GM23338 (cell line): ENCODE results near the gene MDGA2. TPM values are rescaled to one million over a fixed set of nuclear protein-coding genes. Genes with fewer than 3 reads are reported as not detected.

Experiments
- ATAC-seq: fragments of 200-7000 bp; cut with Tn5 transposase; 3 replicates; pipeline ENCODE4 v1.9.1; 2020
- DNase-seq: peaks from one replicate; pipeline ENCODE4 v3.0.0-alpha.2; 2015; ENCODE audit warnings: low spot score
- H2AFZ ChIP-seq: fragments of 200-600 bp; sonication (generic); 2 replicates; pipeline ENCODE4 v1.8.0; 2016; ENCODE audit warnings: antibody characterized with exemption, mild to moderate bottlenecking, moderate library complexity
- H3F3A ChIP-seq: fragments of 200-600 bp; sonication (generic); replicated peaks from 2 replicates; pipeline ENCODE4 v1.8.0; 2017; ENCODE audit warnings: antibody characterized with exemption, mixed run types, low read depth
- H3K27ac ChIP-seq: fragments of 200-600 bp; sonication (generic); 2 replicates; pipeline ENCODE4 v1.6.1; 2016; ENCODE audit warnings: low read depth
- H3K27me3 ChIP-seq: fragments of 200-600 bp; sonication (generic); 2 replicates; pipeline ENCODE4 v1.8.0; 2016; ENCODE audit warnings: mild to moderate bottlenecking, mixed run types, moderate library complexity; ENCODE audit not compliant: insufficient read depth
- H3K36me3 ChIP-seq: fragments of 200-600 bp; sonication (generic); 2 replicates; pipeline ENCODE4 v1.8.0; 2016; ENCODE audit warnings: mild to moderate bottlenecking; ENCODE audit not compliant: insufficient read depth
- H3K4me1 ChIP-seq: fragments of 200-600 bp; sonication (generic); 2 replicates; pipeline ENCODE4 v1.8.0; 2016; ENCODE audit warnings: mild to moderate bottlenecking, moderate library complexity; ENCODE audit not compliant: insufficient read depth
- H3K4me2 ChIP-seq: fragments of 200-600 bp; sonication (generic); 2 replicates; pipeline ENCODE4 v1.7.1; 2017; ENCODE audit warnings: mixed run types
- H3K4me3 ChIP-seq: fragments of 200-600 bp; sonication (generic); 2 replicates; pipeline ENCODE4 v1.6.1; 2016; ENCODE audit warnings: mixed run types
- H3K79me2 ChIP-seq: fragments of 200-600 bp; sonication (generic); replicated peaks from 2 replicates; pipeline ENCODE4 v1.8.0; 2017; ENCODE audit warnings: mild to moderate bottlenecking; ENCODE audit not compliant: insufficient read depth
- H3K9me2 ChIP-seq: fragments of 200-600 bp; sonication (generic); 2 replicates; pipeline ENCODE4 v1.8.0; 2017; ENCODE audit not compliant: insufficient read depth
- H4K20me1 ChIP-seq: fragments of 200-600 bp; sonication (generic); replicated peaks from 2 replicates; pipeline ENCODE4 v1.8.0; 2017; ENCODE audit warnings: mild to moderate bottlenecking; ENCODE audit not compliant: insufficient read depth
- H3K27ac Mint-ChIP-seq: 2 replicates; pipeline ENCODE4 v1.8.0; 2020; ENCODE audit warnings: inconsistent platforms, mild to moderate bottlenecking, moderate library complexity, mixed read lengths
- H3K27me3 Mint-ChIP-seq: 3 replicates; pipeline ENCODE4 v1.8.0; 2022; ENCODE audit warnings: low read depth, mild to moderate bottlenecking, moderate library complexity, mixed read lengths, inconsistent platforms; ENCODE audit not compliant: insufficient read depth, poor library complexity
- H3K36me3 Mint-ChIP-seq: 3 replicates; pipeline ENCODE4 v1.8.0; 2021; ENCODE audit warnings: low read depth, mild to moderate bottlenecking, inconsistent platforms, moderate library complexity, mixed read lengths
- H3K4me1 Mint-ChIP-seq: 3 replicates; pipeline ENCODE4 v1.8.0; 2020; ENCODE audit warnings: mild to moderate bottlenecking, inconsistent platforms, mixed read lengths
- H3K4me3 Mint-ChIP-seq: 3 replicates; pipeline ENCODE4 v1.8.0; 2021; ENCODE audit warnings: moderate library complexity, mild to moderate bottlenecking, inconsistent platforms, mixed read lengths
- H3K9me3 Mint-ChIP-seq: 3 replicates; pipeline ENCODE4 v1.8.0; 2020; ENCODE audit warnings: moderate library complexity, mild to moderate bottlenecking, inconsistent platforms, mixed read lengths
- ETS1 ChIP-seq: IDR thresholded peaks from 2 replicates; pipeline ENCODE4 v1.6.1; 2016; ENCODE audit warnings: antibody characterized with exemption
- EZH2 ChIP-seq: fragments of 200-600 bp; sonication (generic); IDR thresholded peaks from one replicate; pipeline ENCODE4 v1.8.0; 2017; ENCODE audit warnings: antibody characterized with exemption, mild to moderate bottlenecking, low read depth; ENCODE audit not compliant: unreplicated experiment
- EZH2phosphoT487 ChIP-seq: fragments of 200-600 bp; sonication (generic); IDR thresholded peaks from one replicate; pipeline ENCODE4 v1.8.1; 2018; ENCODE audit warnings: antibody characterized with exemption; ENCODE audit not compliant: unreplicated experiment
- JUNB ChIP-seq: IDR thresholded peaks from one replicate; pipeline ENCODE4 v1.6.1; 2016; ENCODE audit warnings: antibody characterized with exemption; ENCODE audit not compliant: unreplicated experiment
- NANOG ChIP-seq: IDR thresholded peaks from 2 replicates; pipeline ENCODE4 v1.6.1; 2016; ENCODE audit warnings: antibody characterized with exemption, borderline replicate concordance
- REST ChIP-seq: IDR thresholded peaks from one replicate; pipeline ENCODE4 v1.6.1; 2018; ENCODE audit warnings: antibody characterized with exemption; ENCODE audit not compliant: unreplicated experiment
- STAT1 ChIP-seq: IDR thresholded peaks from one replicate; pipeline ENCODE4 v1.6.1; 2016; ENCODE audit warnings: antibody characterized with exemption; ENCODE audit not compliant: unreplicated experiment
- ZNF331 ChIP-seq: fragments of 250-450 bp; sonication (Bioruptor Pico); IDR thresholded peaks from 2 replicates; pipeline ENCODE4 v1.5.0; 2020; ENCODE audit warnings: low read depth, mild to moderate bottlenecking, moderate library complexity
- polyA plus RNA-seq: library from polyadenylated mRNA; unstranded; fragments of >200 nt; fragmentation: Nextera tagmentation; extraction: Ambion mirVana; gene quantifications from 2 replicates; pipeline ENCODE4 v1.2.1, GENCODE V29; 2016
- total RNA-seq: library from RNA; depleted of rRNA; stranded (reverse); fragments of >200 nt; shearing (Covaris generic); gene quantifications from 2 replicates; pipeline ENCODE4 v1.2.3, GENCODE V29; 2014
- TF ChIP-seq, protein P1 (sequence below), 2 experiments: fragments of 200-600 bp in 1 of 2; sonication (generic) in 1 of 2; conservative IDR thresholded peaks; 2 replicates each; pipeline versions ENCODE4 v1.5.1 to v1.6.1; 2016 to 2017; ENCODE audit warnings: antibody characterized with exemption in 2 of 2, low read depth in 2 of 2, mild to moderate bottlenecking in 2 of 2, moderate library complexity in 1 of 2
- TF ChIP-seq, protein P2 (sequence below): fragments of 250-450 bp; sonication (Bioruptor Pico); IDR thresholded peaks from 2 replicates; pipeline ENCODE4 v1.5.0; 2020; ENCODE audit warnings: mild to moderate bottlenecking, moderate library complexity

Gene MDGA2
- total and polyA plus RNA-seq, 2 experiments from 2014 or later: 0.68 to 1.7 TPM

GRCh38 chr14:46989566-46989965, 685.8 kb downstream of the MDGA2 start (continued):
- TF ChIP-seq JUNB (no peak), EZH2 (no peak)
- TF ChIP-seq, protein P1, sequence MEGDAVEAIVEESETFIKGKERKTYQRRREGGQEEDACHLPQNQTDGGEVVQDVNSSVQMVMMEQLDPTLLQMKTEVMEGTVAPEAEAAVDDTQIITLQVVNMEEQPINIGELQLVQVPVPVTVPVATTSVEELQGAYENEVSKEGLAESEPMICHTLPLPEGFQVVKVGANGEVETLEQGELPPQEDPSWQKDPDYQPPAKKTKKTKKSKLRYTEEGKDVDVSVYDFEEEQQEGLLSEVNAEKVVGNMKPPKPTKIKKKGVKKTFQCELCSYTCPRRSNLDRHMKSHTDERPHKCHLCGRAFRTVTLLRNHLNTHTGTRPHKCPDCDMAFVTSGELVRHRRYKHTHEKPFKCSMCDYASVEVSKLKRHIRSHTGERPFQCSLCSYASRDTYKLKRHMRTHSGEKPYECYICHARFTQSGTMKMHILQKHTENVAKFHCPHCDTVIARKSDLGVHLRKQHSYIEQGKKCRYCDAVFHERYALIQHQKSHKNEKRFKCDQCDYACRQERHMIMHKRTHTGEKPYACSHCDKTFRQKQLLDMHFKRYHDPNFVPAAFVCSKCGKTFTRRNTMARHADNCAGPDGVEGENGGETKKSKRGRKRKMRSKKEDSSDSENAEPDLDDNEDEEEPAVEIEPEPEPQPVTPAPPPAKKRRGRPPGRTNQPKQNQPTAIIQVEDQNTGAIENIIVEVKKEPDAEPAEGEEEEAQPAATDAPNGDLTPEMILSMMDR (conservative IDR thresholded peaks at IDR 0.05; ENCODE audit: low read depth in 2 of 2): no peak

DNA sequence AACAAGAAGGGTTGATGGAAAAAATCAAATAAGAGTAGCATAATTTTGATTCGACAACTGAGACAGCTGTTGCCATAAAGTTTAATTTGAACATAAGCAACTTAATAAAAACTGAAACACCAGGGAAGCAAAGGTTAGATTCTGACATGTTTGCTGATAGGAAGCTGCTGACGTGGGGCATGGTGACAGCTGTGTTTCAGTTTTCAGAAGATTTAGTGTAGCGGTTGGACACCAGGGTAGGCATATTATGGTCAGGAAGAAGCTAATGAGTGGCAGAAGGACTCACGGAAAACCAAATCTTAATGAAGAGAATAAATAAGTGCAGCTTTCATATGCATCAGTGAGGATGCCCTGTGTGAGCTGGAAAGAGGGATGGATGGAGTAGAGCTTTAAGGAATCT, 687.1 kb downstream of the MDGA2 start:
- no peaks in the 10 kb centered on the region for H3K36me3 ChIP-seq
- no peak overlapping the region for H3K4me2 ChIP-seq
- Mint-ChIP-seq H3K4me3 (no peak overlapping the region), H3K27ac (no peak overlapping the region), H3K4me1 (peaks cover 3% of the 10 kb centered on the region; the same call in 1 of the 3 replicates), H3K27me3 (no peaks in the 10 kb centered on the region), H3K36me3 (no peaks in the 10 kb centered on the region), H3K9me3 (no peaks in the 10 kb centered on the region)
- H4K20me1 ChIP-seq: no peaks in the 10 kb centered on the region
- H3K27me3 ChIP-seq: no peaks in the 10 kb centered on the region
- H3F3A ChIP-seq: no peaks in the 10 kb centered on the region
- no peaks in the 10 kb centered on the region for H3K79me2 ChIP-seq
- peaks cover 9% of the 10 kb centered on the region; the same call in 1 of the 2 replicates for H3K4me1 ChIP-seq
- DNase-seq (no peak), ATAC-seq (no peak)
- no peak overlapping the region for H2AFZ ChIP-seq
- H3K9me2 ChIP-seq: no peaks in the 10 kb centered on the region
- no peak overlapping the region for H3K27ac ChIP-seq
- no peak overlapping the region for H3K4me3 ChIP-seq
- TF ChIP-seq ETS1 (no peak), NANOG (no peak), EZH2 (no peak), STAT1 (no peak), ZNF331 (CRISPR knock-in tag) (no peak), JUNB (no peak), EZH2phosphoT487 (no peak), REST (no peak)
- TF ChIP-seq, protein P2, sequence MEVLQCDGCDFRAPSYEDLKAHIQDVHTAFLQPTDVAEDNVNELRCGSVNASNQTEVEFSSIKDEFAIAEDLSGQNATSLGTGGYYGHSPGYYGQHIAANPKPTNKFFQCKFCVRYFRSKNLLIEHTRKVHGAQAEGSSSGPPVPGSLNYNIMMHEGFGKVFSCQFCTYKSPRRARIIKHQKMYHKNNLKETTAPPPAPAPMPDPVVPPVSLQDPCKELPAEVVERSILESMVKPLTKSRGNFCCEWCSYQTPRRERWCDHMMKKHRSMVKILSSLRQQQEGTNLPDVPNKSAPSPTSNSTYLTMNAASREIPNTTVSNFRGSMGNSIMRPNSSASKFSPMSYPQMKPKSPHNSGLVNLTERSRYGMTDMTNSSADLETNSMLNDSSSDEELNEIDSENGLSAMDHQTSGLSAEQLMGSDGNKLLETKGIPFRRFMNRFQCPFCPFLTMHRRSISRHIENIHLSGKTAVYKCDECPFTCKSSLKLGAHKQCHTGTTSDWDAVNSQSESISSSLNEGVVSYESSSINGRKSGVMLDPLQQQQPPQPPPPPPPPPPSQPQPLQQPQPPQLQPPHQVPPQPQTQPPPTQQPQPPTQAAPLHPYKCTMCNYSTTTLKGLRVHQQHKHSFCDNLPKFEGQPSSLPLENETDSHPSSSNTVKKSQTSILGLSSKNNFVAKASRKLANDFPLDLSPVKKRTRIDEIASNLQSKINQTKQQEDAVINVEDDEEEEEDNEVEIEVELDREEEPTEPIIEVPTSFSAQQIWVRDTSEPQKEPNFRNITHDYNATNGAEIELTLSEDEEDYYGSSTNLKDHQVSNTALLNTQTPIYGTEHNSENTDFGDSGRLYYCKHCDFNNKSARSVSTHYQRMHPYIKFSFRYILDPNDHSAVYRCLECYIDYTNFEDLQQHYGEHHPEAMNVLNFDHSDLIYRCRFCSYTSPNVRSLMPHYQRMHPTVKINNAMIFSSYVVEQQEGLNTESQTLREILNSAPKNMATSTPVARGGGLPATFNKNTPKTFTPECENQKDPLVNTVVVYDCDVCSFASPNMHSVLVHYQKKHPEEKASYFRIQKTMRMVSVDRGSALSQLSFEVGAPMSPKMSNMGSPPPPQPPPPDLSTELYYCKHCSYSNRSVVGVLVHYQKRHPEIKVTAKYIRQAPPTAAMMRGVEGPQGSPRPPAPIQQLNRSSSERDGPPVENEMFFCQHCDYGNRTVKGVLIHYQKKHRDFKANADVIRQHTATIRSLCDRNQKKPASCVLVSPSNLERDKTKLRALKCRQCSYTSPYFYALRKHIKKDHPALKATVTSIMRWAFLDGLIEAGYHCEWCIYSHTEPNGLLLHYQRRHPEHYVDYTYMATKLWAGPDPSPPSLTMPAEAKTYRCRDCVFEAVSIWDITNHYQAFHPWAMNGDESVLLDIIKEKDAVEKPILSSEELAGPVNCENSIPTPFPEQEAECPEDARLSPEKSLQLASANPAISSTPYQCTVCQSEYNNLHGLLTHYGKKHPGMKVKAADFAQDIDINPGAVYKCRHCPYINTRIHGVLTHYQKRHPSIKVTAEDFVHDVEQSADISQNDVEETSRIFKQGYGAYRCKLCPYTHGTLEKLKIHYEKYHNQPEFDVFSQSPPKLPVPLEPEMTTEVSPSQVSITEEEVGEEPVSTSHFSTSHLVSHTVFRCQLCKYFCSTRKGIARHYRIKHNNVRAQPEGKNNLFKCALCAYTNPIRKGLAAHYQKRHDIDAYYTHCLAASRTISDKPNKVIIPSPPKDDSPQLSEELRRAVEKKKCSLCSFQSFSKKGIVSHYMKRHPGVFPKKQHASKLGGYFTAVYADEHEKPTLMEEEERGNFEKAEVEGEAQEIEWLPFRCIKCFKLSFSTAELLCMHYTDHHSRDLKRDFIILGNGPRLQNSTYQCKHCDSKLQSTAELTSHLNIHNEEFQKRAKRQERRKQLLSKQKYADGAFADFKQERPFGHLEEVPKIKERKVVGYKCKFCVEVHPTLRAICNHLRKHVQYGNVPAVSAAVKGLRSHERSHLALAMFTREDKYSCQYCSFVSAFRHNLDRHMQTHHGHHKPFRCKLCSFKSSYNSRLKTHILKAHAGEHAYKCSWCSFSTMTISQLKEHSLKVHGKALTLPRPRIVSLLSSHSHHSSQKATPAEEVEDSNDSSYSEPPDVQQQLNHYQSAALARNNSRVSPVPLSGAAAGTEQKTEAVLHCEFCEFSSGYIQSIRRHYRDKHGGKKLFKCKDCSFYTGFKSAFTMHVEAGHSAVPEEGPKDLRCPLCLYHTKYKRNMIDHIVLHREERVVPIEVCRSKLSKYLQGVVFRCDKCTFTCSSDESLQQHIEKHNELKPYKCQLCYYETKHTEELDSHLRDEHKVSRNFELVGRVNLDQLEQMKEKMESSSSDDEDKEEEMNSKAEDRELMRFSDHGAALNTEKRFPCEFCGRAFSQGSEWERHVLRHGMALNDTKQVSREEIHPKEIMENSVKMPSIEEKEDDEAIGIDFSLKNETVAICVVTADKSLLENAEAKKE: no peak
- TF ChIP-seq, protein P1 (conservative IDR thresholded peaks at IDR 0.05; ENCODE audit: low read depth in 2 of 2): no peak
